Activated CD4-positive, alpha-beta T cell treated with anti-CD3 and anti-CD28 coated beads, Interleukin-2, amount 10 ng/mL, durations not matched to agents 24 days and 14 days (primary cell): ENCODE results near the gene SEZ6L. TPM values are rescaled to one million over a fixed set of nuclear protein-coding genes. Genes with fewer than 3 reads are reported as not detected.

Experiments used
- DNase-seq: peaks from one replicate; pipeline ENCODE4 v3.0.0; 2022
- H3K27ac Mint-ChIP-seq: one replicate; pipeline ENCODE4 v1.8.0; 2022; ENCODE audit warnings: mild to moderate bottlenecking, mixed read lengths
- H3K27me3 Mint-ChIP-seq: one replicate; pipeline ENCODE4 v1.8.0; 2022; ENCODE audit warnings: mixed read lengths
- H3K36me3 Mint-ChIP-seq: one replicate; pipeline ENCODE4 v1.8.0; 2022; ENCODE audit warnings: low read depth, mild to moderate bottlenecking, mixed read lengths
- H3K4me1 Mint-ChIP-seq: one replicate; pipeline ENCODE4 v1.8.0; 2021; ENCODE audit warnings: mixed read lengths
- H3K4me3 Mint-ChIP-seq: one replicate; pipeline ENCODE4 v1.8.0; 2022; ENCODE audit warnings: mild to moderate bottlenecking, moderate library complexity, mixed read lengths
- H3K9me3 Mint-ChIP-seq: one replicate; pipeline ENCODE4 v1.8.0; 2021; ENCODE audit warnings: mixed read lengths
- intact Hi-C: fragments of 100-400 bp; cut with micrococcal nuclease; formaldehyde crosslinking; loops from one replicate; pipeline ENCODE4 v1.15.1; 2023
- total RNA-seq: library from RNA; stranded (reverse); gene quantifications from 2 replicates; pipeline ENCODE4 v1.2.3, GENCODE V29; 2022

SEZ6L gene
- total RNA-seq, 1 donor from 2014 or later = not detected

- H3K4me3 Mint-ChIP-seq = no peak overlapping the region
- intact Hi-C loops = no loop called here
- H3K27me3 Mint-ChIP-seq = peaks cover 23% of the 10 kb centered on the region
- H3K36me3 Mint-ChIP-seq = no peaks in the 10 kb centered on the region
- no peaks in the 10 kb centered on the region for H3K4me1 Mint-ChIP-seq
- no peak overlapping the region for H3K27ac Mint-ChIP-seq
- no peak for DNase-seq
- H3K9me3 Mint-ChIP-seq = no peaks in the 10 kb centered on the region
Measured at GRCh38 chr22:26162926-26163325, 6.3 kb upstream of the SEZ6L start.

- H3K36me3 Mint-ChIP-seq = no peaks in the 10 kb centered on the region
- intact Hi-C loops = no loop called here
- peaks cover 35% of the 10 kb centered on the region for H3K27me3 Mint-ChIP-seq
- no peaks in the 10 kb centered on the region for H3K9me3 Mint-ChIP-seq
- no peak for DNase-seq
- H3K4me1 Mint-ChIP-seq = no peaks in the 10 kb centered on the region
- H3K4me3 Mint-ChIP-seq = no peak overlapping the region
- no peak overlapping the region for H3K27ac Mint-ChIP-seq
Measured at GRCh38 chr22:26164174-26164573, 5.1 kb upstream of the SEZ6L start.

DNA sequence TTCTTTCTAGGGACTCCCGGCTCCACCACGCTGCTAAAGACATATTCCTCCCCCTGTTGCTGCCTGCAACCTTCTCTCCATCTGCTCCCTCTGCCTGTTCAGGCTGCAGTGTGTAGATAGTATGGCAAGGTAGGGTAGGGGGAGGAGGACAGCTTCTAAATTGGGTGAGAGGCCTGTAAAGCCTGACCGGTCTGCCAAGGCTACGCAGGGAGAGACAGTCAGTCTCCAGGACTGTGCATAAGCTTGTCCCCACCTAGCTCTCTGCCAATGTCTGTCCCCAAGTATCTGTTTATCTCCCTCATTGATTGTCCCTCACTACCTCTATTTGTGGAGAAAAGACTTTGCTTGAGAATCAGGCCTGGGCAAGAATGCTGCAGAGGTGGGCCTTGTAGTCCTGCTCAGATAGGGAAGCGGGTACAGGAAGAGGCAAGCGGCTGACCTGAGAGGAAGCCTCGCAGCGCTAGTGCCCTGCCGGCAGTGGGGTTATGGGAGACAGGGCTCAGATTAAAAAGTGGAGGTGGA, 871 bp upstream of the SEZ6L start:
- no peak overlapping the region for H3K4me3 Mint-ChIP-seq

DNA sequence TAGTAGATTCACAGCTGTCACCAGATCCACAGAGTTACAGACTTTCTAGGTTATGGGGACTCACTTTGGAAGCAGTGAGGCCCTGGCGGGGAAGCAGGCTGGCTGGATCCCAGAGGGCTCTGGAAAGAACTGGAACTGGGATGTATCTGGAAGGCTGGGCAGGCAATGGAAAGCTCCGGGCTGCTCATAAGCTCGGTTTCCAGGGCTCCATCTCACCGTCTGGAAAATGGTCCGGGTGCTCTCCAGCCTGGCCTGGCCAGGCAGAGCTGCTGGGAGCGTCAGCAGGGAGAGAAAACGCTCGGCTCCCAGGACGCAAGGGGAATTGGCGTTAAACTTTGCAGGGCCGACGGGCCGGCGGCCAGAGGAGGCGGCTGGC, 335 bp upstream of the SEZ6L start:
- no peaks in the 10 kb centered on the region for H3K36me3 Mint-ChIP-seq
- no peaks in the 10 kb centered on the region for H3K9me3 Mint-ChIP-seq
- H3K27ac Mint-ChIP-seq = no peak overlapping the region
- peaks cover 60% of the 10 kb centered on the region for H3K27me3 Mint-ChIP-seq
- no peak for DNase-seq
- H3K4me1 Mint-ChIP-seq = no peaks in the 10 kb centered on the region
- intact Hi-C loops = no loop called here
- no peak overlapping the region for H3K4me3 Mint-ChIP-seq

More for the DNA sequence above, 871 bp upstream of the SEZ6L start:
- intact Hi-C loops = no loop called here
- H3K27ac Mint-ChIP-seq = no peak overlapping the region
- no peaks in the 10 kb centered on the region for H3K9me3 Mint-ChIP-seq
- peaks cover 60% of the 10 kb centered on the region for H3K27me3 Mint-ChIP-seq
- H3K4me1 Mint-ChIP-seq = no peaks in the 10 kb centered on the region
- H3K36me3 Mint-ChIP-seq = no peaks in the 10 kb centered on the region
- no peak for DNase-seq

DNA sequence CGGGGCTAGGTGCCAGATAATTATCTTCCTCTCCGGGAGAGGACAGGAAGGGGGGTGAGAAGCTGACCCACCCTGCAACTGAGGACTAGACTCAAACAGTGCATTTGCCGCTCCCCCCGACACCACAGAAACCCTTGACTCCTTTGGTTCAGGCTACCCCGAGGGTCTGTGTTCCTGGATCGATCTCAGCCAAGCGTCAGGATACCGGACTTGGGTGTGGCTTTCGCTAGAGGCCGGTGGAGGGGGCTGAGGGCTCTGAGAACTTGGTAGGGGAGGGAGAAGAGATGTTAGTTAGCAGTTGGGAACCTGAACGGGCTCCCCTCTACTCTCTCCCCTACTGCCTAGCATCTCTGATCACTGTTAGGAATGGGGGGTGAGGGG, 840 bp downstream of the SEZ6L start:
- H3K4me1 Mint-ChIP-seq = no peaks in the 10 kb centered on the region
- H3K27ac Mint-ChIP-seq = no peak overlapping the region

DNA sequence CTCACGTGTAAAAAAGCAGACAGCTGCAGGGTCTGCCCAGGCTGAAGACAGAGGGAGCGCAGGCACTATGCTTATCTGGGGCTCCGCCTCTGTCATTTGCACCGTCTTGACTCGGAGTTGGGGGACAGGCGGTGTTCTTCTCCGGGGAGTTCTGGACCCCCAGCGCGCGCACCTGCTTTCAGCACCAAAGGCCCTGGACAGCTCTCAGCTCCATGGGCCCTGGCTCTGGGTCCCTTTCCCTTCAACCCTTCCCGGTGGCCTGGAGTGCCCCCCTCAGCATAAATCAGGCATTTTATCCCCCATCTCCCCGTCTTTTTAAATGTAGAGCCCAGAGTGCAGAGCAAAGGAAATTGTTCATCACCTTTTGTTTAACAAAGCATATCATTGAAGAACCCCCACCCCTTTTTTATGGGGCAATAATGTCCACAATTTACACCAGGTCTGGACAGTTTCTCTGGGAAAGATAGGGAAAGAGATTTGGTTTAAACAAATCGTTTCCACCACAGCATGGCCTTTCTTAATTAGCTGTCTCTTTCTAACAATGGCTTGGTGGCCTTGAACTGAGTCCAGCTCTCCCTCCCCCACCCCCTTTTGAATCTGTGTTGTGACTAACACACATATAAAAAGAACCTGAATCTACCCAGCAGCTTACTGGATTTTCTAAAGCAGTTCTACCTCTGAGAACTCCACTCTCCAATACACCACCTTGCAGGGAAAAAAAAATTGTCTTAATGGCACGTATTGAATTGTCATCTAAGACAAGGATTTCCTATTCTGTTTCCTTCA, 1.7 kb downstream of the SEZ6L start:
- Mint-ChIP-seq H3K4me1 (no peaks in the 10 kb centered on the region), H3K4me3 (no peak overlapping the region), H3K36me3 (no peaks in the 10 kb centered on the region), H3K27ac (no peak overlapping the region), H3K9me3 (no peaks in the 10 kb centered on the region), H3K27me3 (peaks cover 53% of the 10 kb centered on the region)
- intact Hi-C loops = no loop called here
- peak; percentile 61 for DNase-seq

More for the DNA sequence above, 840 bp downstream of the SEZ6L start:
- H3K4me3 Mint-ChIP-seq = no peak overlapping the region
- no peaks in the 10 kb centered on the region for H3K9me3 Mint-ChIP-seq
- DNase-seq = no peak
- H3K36me3 Mint-ChIP-seq = no peaks in the 10 kb centered on the region
- peaks cover 57% of the 10 kb centered on the region for H3K27me3 Mint-ChIP-seq
- intact Hi-C loops = no loop called here

DNA sequence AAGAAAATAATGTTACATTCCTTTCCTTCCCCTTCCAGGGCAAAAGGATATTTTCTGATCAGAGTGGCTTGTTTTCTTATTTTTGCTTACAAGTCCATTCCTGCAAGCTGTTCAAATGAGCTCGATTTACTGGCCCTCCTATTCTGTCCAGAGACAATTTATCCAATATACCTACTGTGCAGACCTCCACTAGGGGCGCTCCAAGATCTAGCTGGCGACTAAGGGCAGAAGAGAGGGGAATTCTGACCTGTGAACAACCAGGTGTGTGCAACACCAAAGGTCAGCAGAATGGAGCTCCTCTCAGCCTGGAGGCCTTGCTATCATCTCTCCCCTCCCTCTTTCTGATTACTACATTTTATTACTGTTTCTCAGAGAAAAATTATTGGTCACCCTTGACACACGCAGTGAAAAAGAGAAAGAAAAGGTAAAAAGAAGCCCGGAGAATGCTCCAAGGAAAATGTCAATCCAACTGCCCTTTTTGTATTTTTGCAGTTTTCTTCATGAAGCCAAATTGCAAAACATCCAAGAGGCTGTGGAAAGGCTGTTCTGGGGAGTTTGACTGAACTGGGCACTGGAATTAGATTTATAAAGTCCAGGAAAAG, 3.2 kb downstream of the SEZ6L start:
- peak; percentile 73 for DNase-seq
- H3K36me3 Mint-ChIP-seq = no peaks in the 10 kb centered on the region
- intact Hi-C loops = no loop called here
- H3K9me3 Mint-ChIP-seq = no peaks in the 10 kb centered on the region
- no peak overlapping the region for H3K27ac Mint-ChIP-seq
- H3K27me3 Mint-ChIP-seq = peaks cover 44% of the 10 kb centered on the region
- no peaks in the 10 kb centered on the region for H3K4me1 Mint-ChIP-seq
- no peak overlapping the region for H3K4me3 Mint-ChIP-seq

- intact Hi-C loops = no loop called here
- no peaks in the 10 kb centered on the region for H3K4me1 Mint-ChIP-seq
- no peaks in the 10 kb centered on the region for H3K36me3 Mint-ChIP-seq
Measured at GRCh38 chr22:26174280-26174679, 5.0 kb downstream of the SEZ6L start.

DNA sequence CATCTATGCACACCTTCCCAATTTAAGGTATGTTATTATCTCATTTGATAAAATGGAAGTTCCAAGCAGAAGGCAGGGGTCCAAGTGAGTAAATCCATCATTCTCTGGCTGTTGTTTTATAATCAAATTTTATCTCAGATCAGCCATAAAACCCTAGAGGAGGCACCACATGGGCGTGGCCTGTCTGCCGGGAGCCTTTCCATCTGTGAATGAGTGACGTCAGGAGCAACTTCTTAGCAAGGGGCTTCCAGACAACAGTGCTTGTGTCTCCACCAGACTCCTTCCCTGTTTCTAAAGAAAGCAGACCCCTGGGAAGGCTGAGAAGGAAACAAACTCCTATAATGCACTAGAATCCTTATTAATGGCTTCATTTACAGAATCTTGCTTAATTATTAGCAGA, 13.5 kb downstream of the SEZ6L start:
- Mint-ChIP-seq H3K4me1 (no peaks in the 10 kb centered on the region), H3K27me3 (peaks cover 4% of the 10 kb centered on the region), H3K9me3 (peaks cover 7% of the 10 kb centered on the region), H3K27ac (no peak overlapping the region), H3K36me3 (no peaks in the 10 kb centered on the region), H3K4me3 (no peak overlapping the region)
- intact Hi-C loops = no loop called here
- DNase-seq = no peak

More at GRCh38 chr22:26174280-26174679, 5.0 kb downstream of the SEZ6L start:
- no peaks in the 10 kb centered on the region for H3K9me3 Mint-ChIP-seq
- DNase-seq = no peak
- H3K27ac Mint-ChIP-seq = no peak overlapping the region
- peaks cover 29% of the 10 kb centered on the region for H3K27me3 Mint-ChIP-seq
- H3K4me3 Mint-ChIP-seq = no peak overlapping the region

GRCh38 chr22:26185190-26185589, 15.9 kb downstream of the SEZ6L start:
- peaks cover 3% of the 10 kb centered on the region for H3K9me3 Mint-ChIP-seq
- no peak overlapping the region for H3K27ac Mint-ChIP-seq
- intact Hi-C loops = no loop called here
- DNase-seq = no peak
- H3K27me3 Mint-ChIP-seq = peaks cover 4% of the 10 kb centered on the region
- H3K4me3 Mint-ChIP-seq = no peak overlapping the region
- H3K36me3 Mint-ChIP-seq = no peaks in the 10 kb centered on the region
- H3K4me1 Mint-ChIP-seq = no peaks in the 10 kb centered on the region

- H3K36me3 Mint-ChIP-seq = no peaks in the 10 kb centered on the region
- no peak for DNase-seq
- no peak overlapping the region for H3K4me3 Mint-ChIP-seq
- peaks cover 3% of the 10 kb centered on the region for H3K9me3 Mint-ChIP-seq
- no peaks in the 10 kb centered on the region for H3K4me1 Mint-ChIP-seq
- peaks cover 1% of the 10 kb centered on the region for H3K27me3 Mint-ChIP-seq
- intact Hi-C loops = no loop called here
- no peak overlapping the region for H3K27ac Mint-ChIP-seq
Measured at GRCh38 chr22:26188341-26188740, 19.1 kb downstream of the SEZ6L start.

DNA sequence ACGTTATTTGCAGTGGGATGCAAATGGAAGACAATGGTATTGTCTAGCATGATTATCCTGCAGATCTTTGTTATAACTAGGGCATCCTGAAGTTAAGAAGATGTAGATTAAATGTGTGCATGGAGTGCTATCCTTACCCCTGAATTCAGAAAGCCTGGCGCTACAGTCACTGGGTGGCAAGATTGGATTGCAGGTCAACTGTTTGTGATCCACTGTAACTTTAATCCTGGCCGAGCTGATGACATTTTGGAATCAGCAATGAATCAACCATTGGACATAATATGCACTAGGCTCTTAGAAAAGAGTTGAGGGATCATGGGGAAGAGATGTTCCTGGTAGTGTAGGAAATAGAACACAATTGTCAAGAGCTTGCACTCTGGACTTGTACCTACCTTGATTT, 25.1 kb downstream of the SEZ6L start:
- Mint-ChIP-seq H3K4me1 (no peaks in the 10 kb centered on the region), H3K9me3 (no peaks in the 10 kb centered on the region), H3K27me3 (no peaks in the 10 kb centered on the region), H3K27ac (no peak overlapping the region), H3K4me3 (no peak overlapping the region), H3K36me3 (no peaks in the 10 kb centered on the region)
- intact Hi-C loops = no loop called here
- no peak for DNase-seq

- H3K36me3 Mint-ChIP-seq = no peaks in the 10 kb centered on the region
- no peak for DNase-seq
- H3K4me3 Mint-ChIP-seq = no peak overlapping the region
- intact Hi-C loops = no loop called here
- no peaks in the 10 kb centered on the region for H3K9me3 Mint-ChIP-seq
- H3K27ac Mint-ChIP-seq = no peak overlapping the region
- no peaks in the 10 kb centered on the region for H3K4me1 Mint-ChIP-seq
- H3K27me3 Mint-ChIP-seq = no peaks in the 10 kb centered on the region
Measured at GRCh38 chr22:26194877-26195276, 25.6 kb downstream of the SEZ6L start.

GRCh38 chr22:26196657-26197056, 27.4 kb downstream of the SEZ6L start:
- no peaks in the 10 kb centered on the region for H3K36me3 Mint-ChIP-seq
- no peaks in the 10 kb centered on the region for H3K4me1 Mint-ChIP-seq
- intact Hi-C loops = no loop called here
- H3K4me3 Mint-ChIP-seq = no peak overlapping the region
- no peaks in the 10 kb centered on the region for H3K9me3 Mint-ChIP-seq
- no peak for DNase-seq
- no peak overlapping the region for H3K27ac Mint-ChIP-seq
- peaks cover 2% of the 10 kb centered on the region for H3K27me3 Mint-ChIP-seq
